Endothelial cell of umbilical vein (primary cell): ENCODE measurements around the gene MYH11. TPM values are rescaled to one million over a fixed set of nuclear protein-coding genes. Genes with fewer than 3 reads are reported as not detected.

Source experiments
- BruUV-seq: library from RNA; stranded (reverse); fragments of 400-500 nt; replicated peaks from 2 replicates; lab custom pipeline; 2021; lab: Mats Ljungman, UMichigan
- CTCF ChIA-PET: fragments of 300-600, 350-600 bp; sonication (Branson Sonifier 250); formaldehyde crosslinking; loops from one replicate; lab custom pipeline; 2021; ENCODE audit warnings: antibody characterized with exemption, inconsistent platforms; lab: Charles Lee
- POLR2A ChIA-PET: fragments of 300-600, 350-600 bp; sonication (Branson Sonifier 250); formaldehyde crosslinking; loops from one replicate; lab custom pipeline; 2021; ENCODE audit warnings: antibody characterized with exemption, inconsistent platforms; lab: Charles Lee
- DNase-seq: peaks from one replicate; pipeline ENCODE4 v3.0.0-alpha.2; 2011; ENCODE audit warnings: low read depth, low spot score
- FAIRE-seq: peaks from 2 replicates; lab custom pipeline; 2011; peaks lifted over from hg19 to GRCh38; lab: Jason Lieb, UNC
- H2AFZ ChIP-seq: 2 replicates; pipeline ENCODE4 v1.6.0; 2012; ENCODE audit warnings: low read depth, low read length, control low read depth, inconsistent platforms
- H3K27ac ChIP-seq: 2 replicates; pipeline ENCODE4 v1.5.1; 2011; ENCODE audit warnings: low read depth, mild to moderate bottlenecking, control low read depth, low read length, moderate library complexity; ENCODE audit not compliant: insufficient read depth
- H3K27me3 ChIP-seq, 2 experiments: 2 replicates each; pipeline versions ENCODE4 v1.6.0 to v1.6.1; 2011; ENCODE audit warnings: low read length in 2 of 2, mixed read lengths in 1 of 2; ENCODE audit not compliant: control insufficient read depth in 2 of 2, insufficient read depth in 2 of 2
- H3K36me3 ChIP-seq, 2 experiments: 2 replicates in 1 of 2; 3 replicates in 1 of 2; pipeline ENCODE4 v1.5.1; 2011; ENCODE audit warnings: low read length in 2 of 2, mild to moderate bottlenecking in 1 of 2, moderate library complexity in 1 of 2; ENCODE audit not compliant: control insufficient read depth in 2 of 2, insufficient read depth in 2 of 2; ENCODE audit errors: extremely low read depth in 1 of 2
- H3K4me1 ChIP-seq: 3 replicates; pipeline ENCODE4 v1.5.1; 2011; ENCODE audit warnings: mild to moderate bottlenecking, low read length; ENCODE audit not compliant: control insufficient read depth, insufficient read depth; ENCODE audit errors: extremely low read depth
- H3K4me2 ChIP-seq: 2 replicates; pipeline ENCODE4 v1.6.1; 2011; ENCODE audit warnings: low read length, control low read depth, mixed read lengths; ENCODE audit not compliant: insufficient read depth
- H3K4me3 ChIP-seq, 3 experiments: fragments of 200-600 bp in 1 of 3; sonication (generic), shearing (Covaris generic) in 1 of 3; replicated peaks in 1 of 3; 2 replicates each; pipeline ENCODE4 v1.5.1; 2011 to 2016; ENCODE audit warnings: control low read depth in 3 of 3, low read length in 3 of 3, mild to moderate bottlenecking in 2 of 3, inconsistent platforms in 1 of 3, low read depth in 1 of 3, moderate library complexity in 1 of 3; ENCODE audit not compliant: insufficient read depth in 1 of 3
- H3K79me2 ChIP-seq: 2 replicates; pipeline ENCODE4 v1.6.0; 2012; ENCODE audit warnings: low read length, inconsistent platforms; ENCODE audit not compliant: control insufficient read depth, insufficient read depth
- H3K9ac ChIP-seq: replicated peaks from 2 replicates; pipeline ENCODE3; 2011; ENCODE audit warnings: low read length, control low read depth; ENCODE audit not compliant: insufficient read depth; ENCODE audit errors: extremely low read depth
- H3K9me1 ChIP-seq: replicated peaks from 3 replicates; pipeline ENCODE4 v1.6.0; 2011; ENCODE audit warnings: mild to moderate bottlenecking, low read length; ENCODE audit not compliant: control insufficient read depth, insufficient read depth; ENCODE audit errors: extremely low read depth
- H3K9me3 ChIP-seq: replicated peaks from 2 replicates; pipeline ENCODE4 v1.5.1; 2012; ENCODE audit warnings: low read length, inconsistent platforms; ENCODE audit not compliant: control insufficient read depth, insufficient read depth
- H4K20me1 ChIP-seq: replicated peaks from 2 replicates; pipeline ENCODE3; 2011; ENCODE audit warnings: mild to moderate bottlenecking, low read length; ENCODE audit not compliant: control insufficient read depth, insufficient read depth; ENCODE audit errors: extremely low read depth
- EZH2 ChIP-seq: IDR thresholded peaks from 2 replicates; pipeline ENCODE4 v1.6.1; 2012; ENCODE audit warnings: borderline replicate concordance, low read depth, mild to moderate bottlenecking, moderate library complexity, low read length, inconsistent platforms; ENCODE audit not compliant: severe bottlenecking
- FOS ChIP-seq: IDR thresholded peaks from 2 replicates; pipeline ENCODE4 v1.6.1; 2011; ENCODE audit warnings: mild to moderate bottlenecking, low read length, moderate library complexity, borderline replicate concordance; ENCODE audit not compliant: insufficient read depth
- GATA2 ChIP-seq: IDR thresholded peaks from 2 replicates; pipeline ENCODE4 v1.7.0; 2011; ENCODE audit warnings: low read depth, mild to moderate bottlenecking, moderate library complexity, mixed read lengths, low read length; ENCODE audit not compliant: insufficient read length, insufficient read depth
- JUN ChIP-seq: IDR thresholded peaks from 2 replicates; pipeline ENCODE4 v1.6.1; 2011; ENCODE audit warnings: borderline replicate concordance, low read depth; ENCODE audit not compliant: insufficient read length, insufficient read depth
- MYC ChIP-seq: IDR thresholded peaks from one replicate; pipeline ENCODE4 v1.6.1; 2011; ENCODE audit warnings: mild to moderate bottlenecking, low read depth, low read length
- POLR2A ChIP-seq: IDR thresholded peaks from 2 replicates; pipeline ENCODE4 v1.6.1; 2012; ENCODE audit warnings: low read depth, mild to moderate bottlenecking, control low read depth, low read length
- POLR2AphosphoS5 ChIP-seq: IDR thresholded peaks from 2 replicates; pipeline ENCODE4 v1.6.1; 2012; ENCODE audit warnings: low read depth, mild to moderate bottlenecking, control low read depth, low read length, moderate library complexity; ENCODE audit not compliant: insufficient read depth
- dilution Hi-C: fragments of 300-500 bp; cut with MboI; formaldehyde crosslinking; loops from one replicate; pipeline ENCODE4 v1.15.0; 2019; ENCODE audit warnings: low sequenced_read_pairs; ENCODE audit not compliant: extremely low pct_ligation_motif_present
- intact Hi-C: fragments of 100-400 bp; cut with micrococcal nuclease; formaldehyde crosslinking; loops from one replicate; pipeline ENCODE4 v1.10.0; 2022
- polyA plus RNA-seq, 4 experiments: library from polyadenylated mRNA; depleted of rRNA in 3 of 4; stranded (reverse) in 3 of 4; unstranded in 1 of 4; fragments of >200 nt; gene quantifications; 2 replicates each; pipeline versions ENCODE4 v1.2.1 to v1.2.3, GENCODE V29; 2011 to 2012; ENCODE audit warnings: missing spikeins in 1 of 4
- total RNA-seq: library from RNA; stranded (reverse); gene quantifications from 2 replicates; pipeline ENCODE4 v1.2.3, GENCODE V29; 2021
- TF ChIP-seq, protein P1 (sequence below), 2 donors: IDR thresholded peaks; 1 replicate in 1 of 2; 2 replicates in 1 of 2; pipeline ENCODE4 v1.5.1; 2011; ENCODE audit warnings: low read length in 2 of 2, mild to moderate bottlenecking in 2 of 2, moderate library complexity in 2 of 2, control low read depth in 1 of 2, inconsistent platforms in 1 of 2, low read depth in 1 of 2; ENCODE audit not compliant: insufficient read depth in 1 of 2; ENCODE audit errors: extremely low read depth in 1 of 2
- TF ChIP-seq, protein P2 (sequence below): IDR thresholded peaks from 2 replicates; pipeline ENCODE4 v1.6.1; 2011; ENCODE audit not compliant: insufficient read depth, insufficient read length

MYH11 gene
- total and polyA plus RNA-seq, 2 donors (not counting 3 experiments of a cell fraction or from before 2014, with no cell fraction given) = not detected

- Histone ChIP-seq H3K36me3 (peaks cover 6 to 13% of the 10 kb centered on the region in 2 experiments), H3K4me3 (no peak overlapping the region), H3K4me1 (peaks cover 28% of the 10 kb centered on the region), H3K9me1 (no peaks in the 10 kb centered on the region), H3K4me2 (no peak overlapping the region), H3K27ac (no peak overlapping the region), H2AFZ (no peak overlapping the region), H3K79me2 (no peaks in the 10 kb centered on the region), H4K20me1 (no peaks in the 10 kb centered on the region), H3K27me3 (no peaks in the 10 kb centered on the region), H3K9ac (no peak overlapping the region), H3K9me3 (no peaks in the 10 kb centered on the region)
- DNase-seq (no peak), FAIRE-seq (no peak)
- dilution Hi-C loops (no loop called here), intact Hi-C loops (loop anchor here (5.0 kb wide), 1 partner anchor 1783 kb away; the partner anchor contains the start of gene ERCC4)
- TF ChIP-seq POLR2AphosphoS5 (no peak), POLR2A (no peak), EZH2 (no peak), JUN (no peak), MYC (no peak), FOS (no peak), GATA2 (no peak)
- TF ChIP-seq, protein P1, sequence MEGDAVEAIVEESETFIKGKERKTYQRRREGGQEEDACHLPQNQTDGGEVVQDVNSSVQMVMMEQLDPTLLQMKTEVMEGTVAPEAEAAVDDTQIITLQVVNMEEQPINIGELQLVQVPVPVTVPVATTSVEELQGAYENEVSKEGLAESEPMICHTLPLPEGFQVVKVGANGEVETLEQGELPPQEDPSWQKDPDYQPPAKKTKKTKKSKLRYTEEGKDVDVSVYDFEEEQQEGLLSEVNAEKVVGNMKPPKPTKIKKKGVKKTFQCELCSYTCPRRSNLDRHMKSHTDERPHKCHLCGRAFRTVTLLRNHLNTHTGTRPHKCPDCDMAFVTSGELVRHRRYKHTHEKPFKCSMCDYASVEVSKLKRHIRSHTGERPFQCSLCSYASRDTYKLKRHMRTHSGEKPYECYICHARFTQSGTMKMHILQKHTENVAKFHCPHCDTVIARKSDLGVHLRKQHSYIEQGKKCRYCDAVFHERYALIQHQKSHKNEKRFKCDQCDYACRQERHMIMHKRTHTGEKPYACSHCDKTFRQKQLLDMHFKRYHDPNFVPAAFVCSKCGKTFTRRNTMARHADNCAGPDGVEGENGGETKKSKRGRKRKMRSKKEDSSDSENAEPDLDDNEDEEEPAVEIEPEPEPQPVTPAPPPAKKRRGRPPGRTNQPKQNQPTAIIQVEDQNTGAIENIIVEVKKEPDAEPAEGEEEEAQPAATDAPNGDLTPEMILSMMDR (IDR thresholded peaks at IDR 0.05; ENCODE audit: extremely low read depth in 1 of 2, insufficient read depth in 1 of 2, low read depth in 1 of 2, low read length in 2 of 2) = no peak
- TF ChIP-seq, protein P2, sequence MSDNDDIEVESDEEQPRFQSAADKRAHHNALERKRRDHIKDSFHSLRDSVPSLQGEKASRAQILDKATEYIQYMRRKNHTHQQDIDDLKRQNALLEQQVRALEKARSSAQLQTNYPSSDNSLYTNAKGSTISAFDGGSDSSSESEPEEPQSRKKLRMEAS = no peak
- ChIA-PET POLR2A (interaction anchor here (0.5 kb wide), 1 partner anchor 29 kb away, joined by 5 read pairs; no protein-coding TSS in a partner anchor), CTCF (interaction anchor here (0.6 to 1.7 kb wide), 11 partner anchors 10 to 469 kb away, joined by 3 to 14 read pairs (median 5); partner anchors contain the start of gene MARF1)
- no TSS peak for BruUV-seq
These were observed 151.7 kb downstream of the MYH11 start for GRCh38 chr16:15705064-15705565.
